Tibial artery (tissue), 4 donors: ENCODE results near the gene SOX10.
A peak's percentile ranks its signal among the peaks of the same experiment; 100 is the strongest.

Experiments
- DNase-seq, 2 donors: peaks; one replicate each; pipeline ENCODE4 v3.0.0-alpha.2; 2019
- H3K27ac ChIP-seq, 2 donors: fragments of 200-600 bp; sonication (generic) in 1 of 2; 1 replicate in 1 of 2; 2 replicates in 1 of 2; pipeline ENCODE4 v1.5.1; 2018 to 2019; ENCODE audit warnings: mild to moderate bottlenecking in 1 of 2
- H3K27me3 ChIP-seq, 2 donors: fragments of 200-600 bp; sonication (generic) in 1 of 2; one replicate each; pipeline versions ENCODE4 v1.5.1 to v1.6.0; 2016 to 2019
- H3K36me3 ChIP-seq, 3 donors: fragments of 200-600 bp; sonication (generic) in 2 of 3; one replicate each; pipeline ENCODE4 v1.5.1; 2016 to 2019; ENCODE audit warnings: mild to moderate bottlenecking in 2 of 3
- H3K4me1 ChIP-seq, 4 donors: fragments of 200-600 bp; sonication (generic) in 2 of 4; 1 replicate in 3 of 4; 2 replicates in 1 of 4; pipeline ENCODE4 v1.5.1; 2016 to 2019
- H3K4me3 ChIP-seq, 2 donors: fragments of 200-600 bp; sonication (generic) in 1 of 2; 1 replicate in 1 of 2; 2 replicates in 1 of 2; pipeline ENCODE4 v1.5.1; 2018 to 2019; ENCODE audit warnings: mild to moderate bottlenecking in 2 of 2
- H3K9me3 ChIP-seq, 3 donors: fragments of 200-600 bp; sonication (generic) in 1 of 3; one replicate each; pipeline ENCODE4 v1.5.1; 2016 to 2019
- intact Hi-C: fragments of 100-400 bp; cut with DNase I; formaldehyde crosslinking; loops from one replicate; pipeline ENCODE4 v1.15.0; 2023; ENCODE audit warnings: low total_unique reads
- TF ChIP-seq, protein P1 (sequence below), 2 experiments: fragments of 200-600 bp in 1 of 2; fragments of 450-650 bp in 1 of 2; IDR thresholded peaks; one replicate each; pipeline ENCODE4 v1.5.1; 2017 to 2019; ENCODE audit warnings: antibody characterized with exemption in 2 of 2, mild to moderate bottlenecking in 1 of 2, moderate library complexity in 1 of 2

SOX10 gene

DNA sequence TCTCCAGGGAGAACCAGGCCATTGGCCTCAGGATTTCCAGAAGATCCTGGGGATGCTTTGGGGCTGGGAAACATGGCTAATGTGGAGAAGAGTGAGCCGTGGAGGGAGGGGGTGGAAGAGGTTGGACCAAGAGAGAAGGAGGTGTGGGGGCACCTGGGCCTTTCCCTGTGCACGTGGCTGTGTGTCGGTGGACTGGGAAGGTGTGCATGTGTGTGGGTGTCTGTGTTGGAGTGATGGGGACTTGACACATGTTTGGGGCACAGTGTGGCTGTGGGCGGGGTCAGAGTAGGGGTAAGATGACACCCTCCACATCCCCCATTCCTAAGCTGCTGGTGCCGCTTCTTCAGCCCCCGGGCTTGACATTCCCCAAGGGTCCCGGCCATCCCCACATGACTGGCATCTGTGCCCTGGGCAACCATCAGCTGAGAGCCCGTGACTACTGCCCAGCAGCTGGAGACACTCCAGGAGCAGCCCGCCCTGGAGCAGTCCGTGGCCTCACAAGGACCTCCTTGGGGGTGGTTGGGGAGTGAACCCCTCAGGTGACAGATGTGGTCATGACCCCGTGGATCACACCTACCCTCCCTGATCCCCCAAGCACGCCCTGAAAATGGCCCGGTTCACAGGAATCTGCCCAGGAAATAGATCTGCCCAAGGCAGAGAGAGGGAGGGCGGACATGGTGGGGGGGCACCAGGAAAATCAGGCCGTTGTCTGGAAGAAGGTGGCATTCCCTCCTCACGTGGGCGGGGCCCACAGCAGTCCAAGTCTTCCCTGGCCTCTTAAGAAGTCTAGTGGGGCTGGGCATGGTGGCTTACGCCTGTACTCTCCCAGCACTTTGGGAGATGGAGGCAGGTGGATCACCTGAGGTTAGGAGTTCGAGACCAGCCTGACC lies 34.8 kb upstream of the SOX10 start:
- no peak overlapping the region for H3K27ac ChIP-seq
- no peak for DNase-seq
- peaks cover 0 to 23% (median 11%) of the 10 kb centered on the region in 4 donors for H3K4me1 ChIP-seq

GRCh38 chr22:38017939-38018885 lies 33.9 kb upstream of the SOX10 start:
- no peak for DNase-seq
- Histone ChIP-seq H3K27me3 (no peaks in the 10 kb centered on the region), H3K27ac (no peak overlapping the region), H3K4me1 (peaks cover 0 to 23% (median 11%) of the 10 kb centered on the region in 4 donors), H3K9me3 (no peaks in the 10 kb centered on the region), H3K4me3 (no peak overlapping the region), H3K36me3 (no peaks in the 10 kb centered on the region)
- TF ChIP-seq, protein P1, sequence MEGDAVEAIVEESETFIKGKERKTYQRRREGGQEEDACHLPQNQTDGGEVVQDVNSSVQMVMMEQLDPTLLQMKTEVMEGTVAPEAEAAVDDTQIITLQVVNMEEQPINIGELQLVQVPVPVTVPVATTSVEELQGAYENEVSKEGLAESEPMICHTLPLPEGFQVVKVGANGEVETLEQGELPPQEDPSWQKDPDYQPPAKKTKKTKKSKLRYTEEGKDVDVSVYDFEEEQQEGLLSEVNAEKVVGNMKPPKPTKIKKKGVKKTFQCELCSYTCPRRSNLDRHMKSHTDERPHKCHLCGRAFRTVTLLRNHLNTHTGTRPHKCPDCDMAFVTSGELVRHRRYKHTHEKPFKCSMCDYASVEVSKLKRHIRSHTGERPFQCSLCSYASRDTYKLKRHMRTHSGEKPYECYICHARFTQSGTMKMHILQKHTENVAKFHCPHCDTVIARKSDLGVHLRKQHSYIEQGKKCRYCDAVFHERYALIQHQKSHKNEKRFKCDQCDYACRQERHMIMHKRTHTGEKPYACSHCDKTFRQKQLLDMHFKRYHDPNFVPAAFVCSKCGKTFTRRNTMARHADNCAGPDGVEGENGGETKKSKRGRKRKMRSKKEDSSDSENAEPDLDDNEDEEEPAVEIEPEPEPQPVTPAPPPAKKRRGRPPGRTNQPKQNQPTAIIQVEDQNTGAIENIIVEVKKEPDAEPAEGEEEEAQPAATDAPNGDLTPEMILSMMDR (IDR thresholded peaks at IDR 0.05): no peak
- intact Hi-C loops: no loop called here

More for the DNA sequence above, 34.8 kb upstream of the SOX10 start:
- no peaks in the 10 kb centered on the region for H3K36me3 ChIP-seq
- intact Hi-C loops: no loop called here
- TF ChIP-seq, protein P1 (IDR thresholded peaks at IDR 0.05): no peak
- H3K27me3 ChIP-seq: no peaks in the 10 kb centered on the region
- H3K4me3 ChIP-seq: no peak overlapping the region
- H3K9me3 ChIP-seq: no peaks in the 10 kb centered on the region

- TF ChIP-seq, protein P1 (IDR thresholded peaks at IDR 0.05): no peak
- Histone ChIP-seq H3K27ac (no peak overlapping the region), H3K27me3 (no peaks in the 10 kb centered on the region), H3K9me3 (no peaks in the 10 kb centered on the region), H3K36me3 (no peaks in the 10 kb centered on the region), H3K4me3 (no peak overlapping the region), H3K4me1 (peaks cover 0 to 23% (median 11%) of the 10 kb centered on the region in 4 donors)
- intact Hi-C loops: no loop called here
- DNase-seq: peak; percentile 81 to 88
Observed at GRCh38 chr22:38017272-38017920, 33.0 kb upstream of the SOX10 start.

DNA sequence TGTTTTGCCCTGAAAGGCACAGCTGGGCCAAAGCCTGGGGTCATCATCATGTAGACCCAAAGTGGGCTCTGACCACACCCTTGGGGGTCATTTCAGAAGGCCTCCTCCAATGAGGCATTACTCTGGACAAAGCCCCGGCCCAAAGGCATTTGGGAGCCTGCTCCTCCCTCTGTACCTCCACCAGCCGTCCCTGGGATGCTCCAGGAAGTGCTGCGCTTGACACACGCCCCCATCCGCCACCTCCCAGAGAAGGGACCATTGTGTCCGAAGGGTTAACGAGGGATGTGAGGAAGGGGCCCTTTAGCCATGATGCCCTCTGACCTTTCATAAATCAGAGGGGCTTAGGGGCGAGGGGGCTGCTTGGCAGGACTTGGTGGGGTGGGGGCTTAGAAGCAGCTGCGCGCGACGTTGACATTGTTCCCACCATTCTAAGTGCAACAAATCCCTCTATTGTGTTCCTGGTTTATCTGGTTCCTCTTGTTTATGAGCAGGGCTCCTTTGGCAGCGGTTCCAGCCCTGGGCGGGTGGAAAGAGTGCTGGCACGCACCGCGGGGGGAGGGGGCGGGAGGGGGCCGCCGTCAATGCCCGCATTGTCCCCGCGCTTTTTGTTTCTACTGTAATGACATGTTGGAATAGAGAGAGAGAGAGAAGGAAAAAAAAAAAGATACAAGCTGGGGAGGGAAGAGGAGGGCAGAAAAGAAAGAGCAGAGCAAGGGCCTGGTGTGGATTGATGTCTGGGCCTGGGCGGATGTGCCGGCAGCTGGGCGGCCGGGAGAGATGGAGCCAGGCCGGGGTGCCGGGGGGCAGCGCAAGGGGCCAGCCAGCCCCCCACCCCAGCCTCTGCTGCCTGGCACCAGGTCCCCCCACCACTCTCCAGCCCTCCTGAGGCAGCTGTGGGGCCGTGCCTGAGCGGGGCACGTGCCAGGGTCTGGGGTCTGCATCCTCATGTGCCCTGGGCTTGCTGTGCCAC lies 32.1 kb upstream of the SOX10 start:
- DNase-seq: no peak
- H3K27me3 ChIP-seq: no peaks in the 10 kb centered on the region
- H3K9me3 ChIP-seq: no peaks in the 10 kb centered on the region
- peaks cover 0 to 23% (median 11%) of the 10 kb centered on the region in 4 donors for H3K4me1 ChIP-seq
- intact Hi-C loops: no loop called here
- peak overlapping the region in 1 of 2 donors; percentile 28 for H3K27ac ChIP-seq
- no peak overlapping the region for H3K4me3 ChIP-seq
- TF ChIP-seq, protein P1 (IDR thresholded peaks at IDR 0.05): no peak
- no peaks in the 10 kb centered on the region for H3K36me3 ChIP-seq
